Measurements from ENCODE around the gene PDZD2.
"Not testable (repeated sequence)": the region's sequence is repeated elsewhere in the genome, so short reads cannot be mapped to it uniquely, and the experiment has no call there.

Gene PDZD2

DNA sequence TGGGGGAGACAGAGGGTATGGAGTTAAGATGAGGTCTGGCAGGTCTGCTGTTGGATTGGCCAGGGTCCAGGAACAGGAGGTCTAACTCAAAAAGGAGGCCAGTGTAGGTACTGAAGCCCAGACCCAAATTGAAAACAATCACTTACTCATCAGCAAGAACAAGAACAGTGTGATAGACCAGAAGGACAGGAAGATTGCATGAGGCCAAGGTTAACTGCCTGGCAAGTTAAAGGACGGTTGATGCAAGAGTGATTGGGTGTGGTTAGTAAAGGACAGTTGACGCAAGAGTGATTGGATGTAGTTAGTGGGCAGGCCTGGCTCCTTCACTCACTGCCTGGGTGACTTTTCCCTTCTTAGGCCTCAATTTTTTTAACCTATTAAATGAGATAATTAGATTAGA, 132.6 kb downstream of the PDZD2 start:
- no peak for DNase-seq

DNA sequence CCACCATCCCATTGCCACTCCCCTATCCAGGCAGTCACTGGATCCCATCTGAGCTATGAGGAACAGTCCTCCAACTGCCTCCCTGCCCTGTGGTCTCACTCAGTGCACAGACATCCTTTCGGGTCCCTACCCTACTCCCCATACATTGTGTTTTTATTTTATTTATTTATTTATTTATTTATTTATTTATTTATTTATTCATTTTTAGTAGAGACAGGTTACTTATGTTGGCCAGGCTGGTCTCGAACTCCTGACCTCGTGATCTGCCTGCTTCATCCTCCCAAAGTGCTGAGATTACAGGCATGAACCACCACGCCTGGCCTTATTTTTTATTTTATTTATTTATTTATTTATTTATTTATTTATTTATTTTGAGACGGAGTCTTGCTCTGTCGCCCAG, 137.4 kb downstream of the PDZD2 start:
- DNase-seq: not testable (repeated sequence)

DNA sequence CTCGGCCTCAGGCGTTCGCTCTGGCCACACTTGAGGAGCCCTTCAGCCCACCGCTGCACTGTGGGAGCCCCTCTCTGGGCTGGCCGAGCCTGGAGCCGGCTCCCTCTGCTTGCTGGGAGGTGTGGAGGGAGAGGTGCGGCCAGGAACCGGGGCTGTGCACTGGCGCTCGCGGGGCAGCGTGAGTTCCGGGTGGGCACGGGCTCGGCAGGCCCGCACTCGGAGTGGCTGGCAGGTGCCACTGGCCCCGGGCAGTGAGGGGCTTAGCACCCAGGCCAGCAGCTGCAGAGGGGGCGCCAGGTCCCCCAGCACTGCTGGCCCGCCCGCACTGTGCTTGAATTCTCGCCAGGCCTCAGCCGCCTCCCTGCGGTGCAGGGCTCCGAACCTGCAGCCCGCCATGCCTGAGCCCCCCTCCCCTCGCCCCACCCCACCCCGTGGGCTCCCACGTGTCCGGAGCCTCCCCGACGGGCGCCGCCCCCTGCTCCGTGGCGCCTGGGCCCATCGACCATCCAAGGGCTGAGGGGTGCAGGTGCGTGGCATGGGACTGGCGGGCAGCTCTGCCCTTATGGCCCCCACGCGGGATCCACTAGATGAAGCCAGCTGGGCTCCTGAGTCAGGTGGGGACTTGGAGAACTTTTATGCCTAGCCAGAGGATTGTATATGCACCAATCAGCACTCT, 138.2 kb downstream of the PDZD2 start:
- no peak for DNase-seq

DNA sequence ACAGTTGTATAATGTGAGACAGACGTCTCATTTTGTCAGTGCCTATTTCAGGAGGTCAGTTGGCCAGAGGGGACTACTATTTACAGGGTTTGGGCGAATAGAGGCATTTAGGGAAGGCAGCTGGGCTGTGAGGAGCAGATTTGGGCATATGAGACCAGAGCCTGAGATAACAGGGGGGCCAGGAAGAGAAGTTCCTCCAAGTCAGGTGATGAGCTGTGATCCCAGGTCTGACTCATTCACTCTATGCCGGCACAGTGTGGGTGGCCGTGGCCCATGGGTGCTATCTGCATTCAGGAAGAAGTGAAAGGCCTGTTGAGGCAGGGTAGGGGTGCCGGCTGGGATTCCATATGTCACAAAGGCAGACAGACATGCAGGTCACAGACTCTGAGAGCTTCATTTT, 142.8 kb downstream of the PDZD2 start:
- no peak for DNase-seq

DNA sequence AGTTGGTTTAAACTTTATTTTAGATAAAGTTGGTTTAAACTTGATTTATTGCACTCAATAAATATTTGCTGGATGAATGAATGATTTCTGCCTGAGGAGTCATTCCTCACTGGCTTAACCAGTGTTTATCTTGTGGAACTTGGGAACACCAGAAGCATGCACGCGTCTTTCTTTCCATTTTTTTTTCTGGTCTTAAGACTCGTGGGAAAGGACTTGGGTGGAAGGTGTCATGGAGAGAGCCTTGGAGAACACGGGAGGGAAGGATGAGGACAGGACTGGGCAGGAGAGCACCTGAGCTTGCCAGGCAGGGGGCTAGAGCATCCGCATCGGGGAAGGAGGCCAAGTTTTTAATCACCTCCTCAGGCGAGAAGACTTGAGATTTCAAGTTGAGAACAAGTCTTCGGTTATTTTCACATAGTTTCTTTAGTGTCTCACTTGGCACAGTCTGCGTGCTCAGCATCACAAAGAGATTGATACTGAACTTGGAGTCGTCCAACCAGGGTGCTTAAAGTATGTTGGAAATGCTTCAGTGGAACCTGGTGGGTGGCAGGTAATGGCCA, 144.2 kb downstream of the PDZD2 start:
- DNase-seq: no peak

DNA sequence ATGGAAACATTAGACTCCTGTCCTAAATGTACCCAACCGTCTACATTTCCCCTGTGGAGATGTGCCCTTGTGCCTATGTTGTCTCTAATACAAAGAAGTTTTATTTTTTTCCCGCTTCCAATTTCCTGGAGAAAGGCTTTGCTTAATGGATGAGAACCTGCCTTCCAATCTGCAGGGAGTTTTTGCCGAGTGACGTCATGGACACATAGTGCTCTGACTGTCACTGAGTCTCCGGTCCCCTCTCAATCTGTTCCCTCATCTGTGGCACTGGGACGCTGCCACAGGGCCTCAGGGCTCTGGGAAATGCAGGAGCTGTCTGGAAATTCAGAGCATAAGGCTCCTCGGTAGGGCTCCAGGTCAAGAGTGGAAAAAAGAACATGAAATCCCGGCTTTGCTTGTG, 144.8 kb downstream of the PDZD2 start:
- no peak for DNase-seq

DNA sequence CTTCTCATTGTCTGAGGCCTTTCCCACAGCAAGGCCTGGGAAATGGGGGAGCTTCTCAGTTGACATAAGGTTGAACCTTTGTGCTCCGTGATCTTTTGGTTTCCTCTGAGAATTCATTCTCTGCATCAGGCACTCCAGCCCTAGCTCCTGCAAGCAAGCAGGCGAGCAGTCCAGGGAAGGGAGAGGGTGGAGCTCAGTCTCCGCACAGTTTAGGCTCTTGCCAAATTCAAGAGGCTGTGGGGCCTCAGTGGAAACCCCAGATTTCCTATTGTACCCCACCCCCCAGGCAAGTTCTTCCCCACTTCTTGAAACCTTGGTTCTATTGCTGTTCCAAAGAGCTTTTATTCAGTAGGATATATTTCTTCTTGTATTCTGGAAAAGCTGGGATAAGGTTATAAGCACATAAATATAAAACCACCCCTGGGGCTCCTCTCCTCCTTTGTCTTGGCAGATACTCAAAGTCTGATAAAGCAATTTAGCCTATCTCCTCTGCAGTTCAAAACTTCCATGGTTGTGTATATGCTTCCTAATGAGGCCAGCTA, 147.2 kb downstream of the PDZD2 start:
- no peak for DNase-seq

DNA sequence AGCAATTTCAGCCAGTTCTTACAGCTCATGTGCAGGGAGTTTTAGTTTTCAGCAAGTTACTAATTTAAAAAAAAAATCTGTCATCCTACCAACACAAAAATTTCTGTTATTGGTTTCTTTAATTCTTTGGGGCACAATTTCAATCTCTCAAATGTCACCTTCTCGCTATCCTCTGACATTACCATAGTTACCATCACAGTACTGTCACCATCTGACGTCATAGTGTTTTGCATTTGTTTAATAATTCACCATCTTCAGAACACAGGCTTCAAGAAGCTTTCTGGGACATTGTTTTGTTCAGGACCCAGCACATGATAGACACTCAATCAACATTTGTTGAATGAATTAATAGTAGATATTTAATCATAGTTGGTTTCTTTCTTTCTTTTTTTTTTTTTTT, 155.1 kb downstream of the PDZD2 start:
- no peak for DNase-seq

DNA sequence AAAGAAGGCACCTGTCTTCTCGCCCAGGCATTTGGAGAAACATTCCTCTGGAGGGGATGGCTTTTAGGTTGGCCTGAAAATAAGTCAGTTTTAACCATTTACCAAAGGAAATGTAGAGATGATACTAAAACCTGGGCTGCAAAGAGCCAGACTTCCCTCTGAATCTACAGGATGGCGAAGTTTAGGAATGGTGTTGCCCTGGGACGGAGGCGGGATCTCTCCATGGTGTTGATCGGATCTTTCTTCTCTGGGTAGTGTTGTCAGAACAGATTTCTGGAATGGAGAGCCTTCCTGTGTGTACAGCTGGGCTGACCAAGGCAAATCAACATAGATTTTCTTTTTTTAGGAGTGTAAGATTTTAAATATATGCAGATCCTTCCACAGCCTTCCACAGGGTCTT, 159.2 kb downstream of the PDZD2 start:
- DNase-seq: no peak

DNA sequence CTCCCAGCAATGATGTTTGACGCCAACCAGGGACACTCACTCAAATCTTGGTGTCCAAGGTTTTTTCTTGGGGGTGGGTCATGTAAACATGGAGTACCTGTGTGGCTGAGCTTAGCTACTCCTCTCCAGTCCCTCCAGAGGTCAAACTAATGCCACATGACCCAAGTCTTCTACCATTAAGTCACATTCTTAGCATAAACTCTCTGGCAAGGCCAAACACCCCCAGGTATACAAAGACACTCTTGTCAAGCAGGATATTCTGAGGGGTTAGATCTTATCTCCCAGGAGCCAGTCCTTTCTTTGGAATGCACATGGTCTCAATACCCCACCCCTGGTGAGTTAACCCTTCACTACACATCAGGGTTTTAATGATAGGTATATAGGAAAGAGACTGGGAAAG, 161.4 kb downstream of the PDZD2 start:
- no peak for DNase-seq

DNA sequence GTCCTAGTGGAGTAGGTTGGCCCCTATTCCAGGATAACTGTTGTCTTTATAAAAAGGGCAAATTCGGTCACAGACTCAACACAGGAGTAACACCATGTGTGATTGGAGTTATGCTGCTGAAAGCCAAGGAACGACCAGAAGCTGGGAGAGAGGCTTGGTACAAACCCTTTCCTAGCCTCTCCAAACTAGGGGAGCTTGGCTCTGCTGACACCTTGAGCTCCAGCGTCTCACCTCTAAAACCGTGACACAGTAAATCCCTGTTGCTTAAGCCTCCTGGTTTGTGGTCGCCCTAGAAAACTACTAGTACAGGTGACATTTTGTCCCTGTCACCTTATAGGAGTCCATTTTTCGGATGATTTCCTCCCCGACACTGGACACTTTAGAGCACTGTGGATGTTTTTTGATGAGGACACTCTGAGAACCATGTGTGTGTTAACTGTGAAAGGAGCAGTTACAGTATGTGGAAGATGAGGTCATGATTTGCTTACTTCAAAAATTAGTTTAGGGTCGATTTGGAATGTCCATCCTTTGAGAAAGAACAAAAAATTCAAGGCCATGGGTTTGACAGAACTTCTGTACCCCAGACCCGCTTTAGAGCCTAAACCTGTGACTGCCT, 167.0 kb downstream of the PDZD2 start:
- DNase-seq: no peak

DNA sequence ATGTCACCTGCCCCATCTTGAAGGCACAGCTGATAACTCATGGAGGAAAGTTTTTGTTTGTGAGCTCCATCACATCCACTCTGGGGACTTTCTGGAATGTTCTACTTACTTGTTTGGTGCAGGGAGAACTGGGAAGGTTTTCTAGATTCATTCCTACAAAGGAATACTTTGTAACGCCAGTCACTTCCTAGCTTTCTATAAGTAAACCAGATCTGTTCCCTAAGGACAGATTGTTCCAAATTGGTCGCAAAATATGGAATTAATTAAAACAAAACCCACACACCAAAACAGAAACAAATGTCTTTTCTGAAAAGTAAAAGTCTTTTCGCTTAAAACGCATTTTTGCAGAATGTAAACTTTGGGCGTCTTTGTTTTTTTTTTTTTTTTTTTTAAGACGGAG, 167.6 kb downstream of the PDZD2 start:
- no peak for DNase-seq

DNA sequence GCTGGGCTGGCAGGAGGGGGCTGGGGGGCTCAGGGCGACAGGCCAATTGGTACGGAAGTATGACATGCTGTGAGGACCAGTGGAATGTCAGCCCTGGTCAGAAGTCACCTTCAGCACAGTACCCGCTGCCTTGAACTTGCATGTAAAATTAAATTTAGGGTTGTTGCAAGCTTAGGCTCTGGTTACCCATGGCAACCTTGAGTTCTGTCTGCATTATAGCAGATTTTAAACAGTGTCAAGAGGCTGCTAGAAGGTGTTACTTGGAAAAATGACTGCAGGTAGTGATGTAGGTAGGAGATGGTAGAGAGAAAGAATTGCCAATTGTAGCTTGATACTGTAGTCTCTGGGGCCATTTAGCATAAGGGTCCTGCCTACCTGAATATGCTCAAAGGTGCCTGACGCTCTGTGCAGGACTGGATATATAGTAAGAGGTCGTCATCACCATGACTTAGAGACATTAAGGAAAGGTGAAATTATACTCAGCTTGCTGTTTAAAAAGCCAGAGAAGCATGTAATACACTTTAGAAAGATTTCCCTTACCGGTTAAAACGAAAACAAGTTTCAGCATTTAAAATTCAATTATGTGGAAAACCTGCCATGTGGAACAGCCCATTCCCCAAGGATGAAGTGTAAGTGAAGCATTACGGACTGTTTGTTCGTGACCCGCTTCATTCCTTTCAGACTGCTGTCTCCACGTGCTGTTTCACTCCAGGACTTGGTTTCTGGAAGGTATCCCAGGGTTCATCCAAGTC, 169.0 kb downstream of the PDZD2 start:
- DNase-seq: no peak

DNA sequence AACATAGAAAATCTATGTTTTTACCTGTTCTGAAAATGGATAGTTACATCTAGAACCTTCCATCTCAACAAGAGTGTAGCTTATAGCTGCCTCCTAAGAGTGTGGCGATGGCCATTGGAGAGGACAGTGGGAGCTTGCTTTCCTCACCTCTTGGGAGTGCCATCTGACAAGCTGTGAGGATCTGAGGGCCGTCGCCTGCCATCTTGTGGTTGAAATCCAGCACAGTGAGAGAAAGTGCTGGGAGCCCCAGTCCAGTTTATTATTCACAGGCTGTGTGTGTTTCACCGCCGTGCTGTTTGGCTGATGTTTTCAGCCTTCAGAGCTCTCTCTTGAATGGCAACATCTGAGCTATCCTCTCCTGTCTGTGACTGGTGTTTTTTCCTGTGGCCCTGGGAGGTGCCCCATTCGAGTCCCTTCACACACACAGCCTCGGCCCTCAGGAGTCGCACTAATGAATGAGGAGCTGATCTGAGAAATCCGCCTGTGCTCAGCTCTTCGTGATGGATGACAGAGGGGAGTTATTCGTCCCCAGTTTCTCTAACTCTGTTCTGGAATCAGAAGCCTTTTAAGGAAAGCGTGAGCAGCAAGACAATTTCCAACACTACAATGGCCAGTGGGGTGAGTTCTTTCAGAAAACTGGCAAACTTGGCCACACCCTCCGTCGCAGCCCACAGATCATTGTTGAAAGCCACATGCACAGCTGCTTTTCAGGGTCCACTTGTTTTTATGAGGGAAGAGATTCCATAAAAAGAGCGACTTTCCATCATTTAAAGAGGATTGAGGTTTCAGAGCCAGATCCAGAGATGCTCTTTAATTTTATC, 170.3 kb downstream of the PDZD2 start:
- DNase-seq: peak; percentile 51

DNA sequence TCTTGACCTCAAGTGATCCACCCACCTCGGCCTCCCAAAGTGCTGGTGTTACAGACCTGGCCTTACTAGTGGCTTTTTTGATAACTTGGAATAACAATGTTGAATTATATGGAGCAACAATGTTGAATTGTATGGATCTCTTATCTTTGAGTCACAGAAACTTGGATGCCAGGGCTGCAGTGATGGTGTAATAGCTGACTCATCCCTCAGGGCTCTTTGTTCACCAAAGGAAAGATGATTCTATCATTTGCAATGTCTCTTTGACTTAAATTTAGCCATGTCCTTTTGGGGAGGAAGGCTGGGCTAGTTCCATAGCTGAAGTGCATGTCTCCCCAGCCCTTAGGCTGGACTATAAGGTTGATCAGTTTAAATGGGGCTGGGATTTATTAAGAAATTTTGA, 172.3 kb downstream of the PDZD2 start:
- DNase-seq: no peak

DNA sequence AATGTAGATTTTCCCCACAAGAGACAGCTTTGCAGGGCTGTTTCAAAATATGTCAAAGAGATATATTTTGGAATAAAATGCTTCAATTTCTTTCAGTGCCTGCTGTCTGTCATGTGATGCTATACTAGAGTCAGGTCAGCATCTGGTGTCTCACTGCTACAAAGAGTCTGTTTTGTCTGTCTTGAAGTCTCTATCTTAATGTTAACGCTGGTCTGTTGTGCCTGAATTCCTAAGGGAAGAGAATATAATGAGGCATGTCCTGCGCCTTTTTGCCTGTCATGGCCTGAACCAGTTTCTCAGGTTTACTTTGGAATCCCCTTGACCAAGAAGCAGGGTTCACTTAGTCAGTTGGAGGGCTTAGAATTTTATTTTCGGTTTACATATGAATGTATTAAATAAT, 176.4 kb downstream of the PDZD2 start:
- no peak for DNase-seq

DNA sequence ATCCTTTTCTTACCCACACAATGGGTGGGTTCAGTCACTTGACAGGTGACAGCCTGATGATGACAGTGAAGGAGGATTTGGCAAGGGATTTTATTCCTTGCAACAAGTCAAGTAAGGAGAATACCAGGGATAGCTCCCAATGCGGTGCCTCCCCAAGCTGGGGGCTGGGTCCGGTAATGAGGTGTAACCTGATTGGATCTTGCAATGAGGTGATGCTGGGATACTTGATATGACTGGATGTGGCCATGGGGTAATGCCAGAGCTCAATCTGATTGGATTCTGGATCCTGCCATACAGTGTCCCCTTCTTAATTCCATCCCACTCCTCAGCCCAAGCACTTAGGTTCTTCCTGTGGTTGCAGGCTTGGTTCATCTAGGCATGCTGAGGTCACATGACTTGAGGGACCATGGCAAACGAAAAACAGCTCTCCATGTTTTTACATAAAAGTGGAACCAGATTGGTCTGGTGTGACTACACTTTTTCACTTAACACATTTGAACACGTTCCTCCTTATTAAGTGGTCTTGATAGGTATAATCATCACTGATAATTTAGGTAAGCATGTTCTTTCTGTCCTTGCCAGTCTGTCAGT, 181.1 kb downstream of the PDZD2 start:
- DNase-seq: no peak

DNA sequence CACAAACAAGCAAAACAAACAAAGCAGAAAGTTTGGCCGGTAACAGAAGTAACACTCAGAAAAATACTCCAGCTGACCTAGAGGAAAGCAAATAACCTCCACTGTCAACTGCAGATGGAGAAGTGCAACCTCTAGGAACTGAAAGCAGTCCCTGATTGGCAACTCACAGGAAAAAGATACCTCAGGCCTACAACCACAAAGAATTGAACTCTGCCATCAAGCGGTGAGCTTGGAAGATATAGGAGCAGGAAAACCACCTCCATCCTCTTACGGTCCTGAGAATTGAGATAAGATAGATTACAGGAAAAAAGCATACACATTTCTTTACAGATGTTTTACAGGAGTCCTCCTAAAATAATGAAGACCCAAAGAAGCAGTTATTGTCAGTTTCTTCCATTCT, 184.5 kb downstream of the PDZD2 start:
- no peak for DNase-seq

DNA sequence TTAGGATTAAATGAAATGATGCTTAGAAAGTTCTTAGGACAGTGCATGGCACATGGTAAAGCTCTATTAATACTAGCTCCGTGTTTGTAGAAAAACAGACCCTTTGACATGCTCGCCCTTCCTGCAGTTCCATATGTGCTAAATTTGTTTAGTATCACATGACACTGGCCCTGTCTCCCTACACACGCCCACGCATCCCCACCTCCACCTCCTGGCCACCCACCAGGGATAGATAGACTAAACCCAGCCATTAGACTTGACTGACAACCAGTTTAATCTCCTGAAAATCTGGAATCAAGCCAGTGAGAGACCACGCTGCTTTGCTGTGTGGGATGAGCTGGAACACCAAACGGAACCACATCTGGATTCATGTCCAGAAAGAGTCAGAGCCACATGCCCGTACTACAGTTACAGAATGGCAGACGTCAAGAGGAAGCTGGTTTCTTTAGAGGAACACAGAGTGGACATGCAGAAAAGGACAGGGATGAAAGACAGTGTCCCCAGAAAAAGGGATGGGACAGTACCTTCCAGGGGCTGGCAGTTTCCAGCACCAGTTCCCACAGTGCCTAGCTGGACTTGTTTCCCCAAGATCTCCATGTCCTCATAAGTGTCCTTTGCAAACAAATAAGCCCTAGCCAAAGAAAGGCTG, 186.1 kb downstream of the PDZD2 start:
- no peak for DNase-seq

DNA sequence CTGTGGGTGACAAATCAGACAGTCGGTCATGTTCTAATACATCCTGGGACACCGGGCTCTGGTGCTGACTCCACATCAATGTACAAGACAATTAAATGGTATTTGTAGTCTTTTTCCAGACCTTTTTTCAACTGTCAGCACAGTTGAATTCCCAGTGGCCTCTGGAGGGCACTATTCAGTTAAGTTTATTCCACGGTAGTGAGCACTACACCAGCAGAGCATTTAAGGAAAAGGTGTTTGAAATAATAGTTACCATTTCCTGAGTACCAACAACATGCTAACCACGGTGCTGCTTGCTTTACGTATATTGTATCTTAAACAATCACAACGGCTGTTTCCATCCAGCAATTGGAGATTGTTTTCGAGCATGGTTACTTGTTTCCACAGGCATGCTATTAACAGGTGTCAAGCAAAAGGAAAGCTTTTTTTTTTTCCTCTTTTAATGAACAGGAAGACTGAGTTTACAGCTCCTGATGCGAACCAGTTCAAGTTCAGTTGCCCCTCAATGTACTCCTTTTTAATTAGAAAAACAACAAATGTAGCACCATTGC, 186.7 kb downstream of the PDZD2 start:
- peak; percentile 13 for DNase-seq

DNA sequence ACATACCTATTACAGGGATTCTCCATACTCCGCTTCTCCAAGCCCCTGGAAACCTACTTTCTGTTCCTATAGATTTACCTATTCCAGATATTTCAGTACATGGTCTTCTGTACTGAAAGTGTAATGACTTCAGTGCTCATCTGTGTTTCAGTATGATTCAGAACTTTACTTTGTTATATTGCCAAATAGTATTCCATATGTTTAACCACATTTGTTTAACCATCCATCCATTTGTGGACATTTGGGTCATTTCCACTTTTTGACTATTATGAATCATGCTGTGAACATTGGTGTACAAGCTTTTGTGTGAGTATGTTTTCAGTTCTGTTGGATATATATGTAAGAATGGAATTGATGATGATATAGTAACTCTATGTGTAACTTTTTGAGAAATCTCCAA, 188.9 kb downstream of the PDZD2 start:
- DNase-seq: no peak

DNA sequence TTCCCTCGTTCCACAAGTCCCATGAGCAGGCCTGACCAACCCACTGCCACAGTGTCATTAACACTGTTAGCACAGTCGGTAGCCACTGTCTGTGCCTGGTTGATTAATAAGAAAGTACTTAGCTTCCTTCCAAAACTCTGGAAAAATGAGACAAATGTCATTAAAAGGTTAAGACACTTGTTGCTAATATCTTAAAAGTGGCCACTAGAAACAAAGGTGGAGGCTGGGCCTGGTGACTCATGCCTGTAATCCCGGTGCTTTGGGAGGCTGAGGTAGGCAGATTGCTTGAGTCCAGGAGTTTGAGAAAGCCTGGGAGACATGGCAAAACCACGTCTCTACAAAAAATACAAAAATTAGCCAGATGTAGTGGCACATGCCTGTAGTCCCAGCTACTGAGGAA, 194.0 kb downstream of the PDZD2 start:
- DNase-seq: no peak

Measured in NCI-H1105 (cell line).